NCI-H510A treated with DMSO at 0.1 percent for 48 hours (cell line): ENCODE measurements around the gene DEDD2.

Source experiments
- DNase-seq: peaks from one replicate; lab custom pipeline; 2025; lab: John Stamatoyannopoulos, UW

Gene DEDD2

GRCh38 chr19:42248270-42249148 lies 31.0 kb upstream of the DEDD2 start:
- no peak for DNase-seq

DNA sequence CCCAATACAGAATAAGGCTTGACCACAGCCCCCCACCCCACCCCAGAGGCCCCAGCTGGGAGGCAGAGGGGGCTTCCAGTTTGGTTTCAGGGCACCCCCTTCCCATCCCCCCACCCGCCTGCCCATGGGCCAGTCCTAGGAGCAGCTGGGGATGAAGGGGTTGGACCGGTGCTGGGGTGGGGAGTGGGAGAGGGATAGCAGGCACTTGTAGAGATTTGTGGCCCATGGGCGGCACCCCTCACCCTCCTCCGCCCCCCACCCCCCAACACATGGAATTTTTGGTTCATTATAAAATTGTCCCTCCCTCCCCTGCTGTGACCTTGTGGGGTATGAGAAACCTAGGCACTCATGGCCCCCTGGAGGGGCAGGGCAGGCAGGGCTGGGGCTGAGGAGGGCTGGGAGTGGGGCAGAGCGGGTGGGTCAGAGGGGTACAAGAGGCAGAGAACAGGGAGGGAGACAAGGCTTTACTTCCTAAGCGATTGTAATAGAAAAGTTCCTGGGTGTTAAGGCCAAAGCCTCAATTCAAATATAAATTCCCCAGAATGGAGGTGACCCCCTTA lies 30.2 kb upstream of the DEDD2 start:
- no peak for DNase-seq

DNA sequence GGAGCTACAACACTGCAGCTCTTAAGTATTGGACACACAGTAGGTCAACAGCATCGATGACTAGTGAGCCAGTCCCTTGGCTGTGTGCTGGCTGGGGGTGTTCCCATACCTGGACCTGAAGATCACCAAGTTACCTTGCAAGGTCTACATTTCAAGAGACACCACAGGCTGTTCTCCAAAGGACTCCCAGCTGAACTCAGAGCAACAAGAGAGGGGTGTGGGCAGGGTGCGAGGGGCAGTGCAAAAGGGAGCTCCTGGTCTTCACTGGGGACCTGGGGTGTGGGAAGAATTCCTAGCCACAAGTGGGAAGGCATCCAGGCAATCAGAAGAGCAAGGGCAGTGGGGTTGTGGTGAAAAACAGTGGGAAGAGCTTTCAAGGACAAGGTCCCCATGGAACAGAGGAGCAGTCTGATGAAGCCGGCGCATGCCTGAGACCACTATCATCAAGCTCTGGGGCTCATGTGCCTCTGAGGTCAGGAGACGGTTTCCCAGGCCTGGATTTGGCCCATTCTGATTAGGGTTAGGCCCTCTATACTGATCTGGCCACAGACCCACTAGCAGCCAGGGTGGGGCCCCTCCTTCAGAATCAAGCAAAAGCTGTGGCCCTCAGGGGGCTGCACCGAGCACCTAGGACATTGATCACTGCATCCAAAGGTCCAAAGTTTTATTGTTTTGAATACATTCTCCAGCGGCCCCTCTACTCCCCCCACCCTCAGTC lies 29.6 kb upstream of the DEDD2 start:
- DNase-seq, result no peak

- no peak for DNase-seq
These were observed 28.9 kb upstream of the DEDD2 start for GRCh38 chr19:42246143-42246921.

DNA sequence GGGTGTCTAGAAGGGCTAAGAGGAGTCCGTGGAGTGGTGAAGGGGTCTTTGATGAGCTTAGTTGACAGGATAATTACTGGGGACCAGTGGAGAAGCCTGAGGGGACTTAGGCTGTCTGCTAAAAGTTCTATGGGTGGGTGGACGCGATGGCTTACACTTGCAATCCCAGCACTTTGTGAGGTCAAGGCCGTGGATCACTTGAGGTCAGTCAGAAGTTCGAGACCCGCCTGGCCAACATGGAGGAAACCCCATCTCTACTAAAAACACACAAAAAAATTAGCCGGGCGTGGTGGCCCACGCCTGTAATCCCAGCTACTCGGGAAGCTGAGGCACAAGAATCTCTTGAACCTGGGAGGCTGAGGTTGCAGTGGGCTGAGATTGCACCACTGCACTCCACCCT lies 27.8 kb upstream of the DEDD2 start:
- DNase-seq, result no peak

DNA sequence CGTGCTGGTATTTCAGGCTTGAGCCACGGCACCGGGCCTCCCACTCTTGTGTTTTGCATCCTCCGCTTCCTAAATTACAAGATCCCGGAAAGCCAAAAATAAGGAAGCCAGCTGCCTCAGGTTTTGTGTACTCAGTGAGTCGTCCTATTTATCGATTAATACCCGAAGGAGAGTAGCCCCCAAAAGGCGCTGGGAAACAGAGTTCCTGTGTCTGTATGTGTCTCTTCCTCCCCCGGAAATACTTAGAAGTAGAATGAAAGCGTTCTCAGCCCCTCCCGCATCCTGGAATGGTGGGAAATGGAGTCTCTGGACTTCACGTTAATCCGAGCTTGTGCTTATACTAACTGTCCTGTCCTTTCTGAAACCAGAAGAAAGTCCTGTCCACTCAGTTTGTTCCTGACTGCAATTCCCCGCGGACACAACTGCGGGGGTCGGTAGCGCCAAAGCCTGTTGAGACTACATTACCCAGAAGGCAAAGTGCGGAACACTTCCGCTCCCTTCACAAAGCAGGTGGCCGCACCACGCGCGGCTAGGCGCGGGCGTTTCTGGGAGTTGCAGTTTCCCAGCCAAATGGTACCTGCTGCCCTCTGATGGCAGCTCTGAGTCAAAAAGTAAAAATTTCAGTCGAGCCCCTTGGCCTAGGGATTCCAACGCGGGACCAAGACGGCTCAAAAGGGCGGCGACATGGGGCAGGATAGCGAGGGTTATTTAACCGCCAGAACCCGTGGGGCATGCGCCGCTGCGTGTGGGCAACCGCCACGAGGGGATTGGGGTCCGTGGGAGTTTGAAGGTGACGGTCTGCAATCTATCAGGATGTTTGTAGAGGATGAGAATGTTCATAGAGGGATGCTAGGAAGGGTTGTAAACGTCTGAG lies 27.1 kb upstream of the DEDD2 start:
- DNase-seq, result peak; percentile 94

- DNase-seq, result peak; percentile 100
These were observed 25.3 kb upstream of the DEDD2 start, which contains the start of gene GSK3A for GRCh38 chr19:42242512-42243409. Gene GSK3A (minus strand): TSS chr19:42242602. CDS start chr19:42242465, 137 bp downstream.

DNA sequence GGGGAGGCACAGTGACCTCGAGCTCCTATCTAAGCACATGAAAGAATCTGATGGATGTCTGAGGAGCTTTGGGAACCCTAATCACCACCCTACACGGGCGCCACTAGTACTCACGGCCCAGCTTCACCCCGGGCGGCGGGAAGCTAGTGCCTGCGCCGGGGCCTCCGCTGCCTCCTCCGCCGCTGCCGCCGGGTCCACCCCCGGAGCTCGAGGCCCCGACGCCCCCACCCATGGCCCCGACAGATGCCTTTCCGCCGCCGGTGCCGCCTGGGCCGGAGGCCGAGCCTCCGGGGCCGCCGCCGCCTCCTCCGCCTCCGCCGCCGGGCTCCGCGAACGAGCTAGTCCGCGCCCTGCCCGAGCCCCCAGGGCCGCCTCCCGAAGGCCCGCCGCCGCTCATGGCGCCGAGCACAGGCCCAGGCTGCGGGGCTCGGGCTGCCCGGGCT lies 24.6 kb upstream of the DEDD2 start:
- DNase-seq, result no peak

GRCh38 chr19:42241279-42241678 lies 23.8 kb upstream of the DEDD2 start:
- DNase-seq, result no peak

- DNase-seq, result no peak
These were observed 22.2 kb upstream of the DEDD2 start for GRCh38 chr19:42239544-42240220.

- no peak for DNase-seq
These were observed 17.7 kb upstream of the DEDD2 start for GRCh38 chr19:42235181-42235580.

GRCh38 chr19:42234364-42234763 lies 16.9 kb upstream of the DEDD2 start:
- DNase-seq, result no peak

- DNase-seq, result no peak
These were observed 16.3 kb upstream of the DEDD2 start for GRCh38 chr19:42233678-42234292.

GRCh38 chr19:42233106-42233505 lies 15.6 kb upstream of the DEDD2 start:
- no peak for DNase-seq

DNA sequence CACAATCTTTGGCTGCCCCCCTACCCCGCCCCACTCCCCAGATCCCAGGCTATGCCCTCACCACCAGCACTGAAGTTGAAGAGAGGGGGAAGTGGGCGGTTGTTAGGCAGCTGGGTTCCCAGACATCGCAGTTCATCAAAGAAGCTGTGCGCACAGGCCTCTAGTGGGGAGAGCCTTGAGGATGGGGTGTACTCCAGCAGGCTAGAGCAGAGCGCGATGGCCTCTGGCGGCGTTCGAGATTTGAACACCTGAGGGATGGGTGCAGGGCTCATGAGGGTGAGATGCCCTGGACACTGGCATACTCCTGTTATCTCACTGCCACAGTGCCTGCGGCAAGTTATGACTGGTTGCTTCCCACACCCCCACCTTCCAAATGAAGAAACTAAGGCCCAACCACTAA lies 15.0 kb upstream of the DEDD2 start:
- DNase-seq, result no peak

DNA sequence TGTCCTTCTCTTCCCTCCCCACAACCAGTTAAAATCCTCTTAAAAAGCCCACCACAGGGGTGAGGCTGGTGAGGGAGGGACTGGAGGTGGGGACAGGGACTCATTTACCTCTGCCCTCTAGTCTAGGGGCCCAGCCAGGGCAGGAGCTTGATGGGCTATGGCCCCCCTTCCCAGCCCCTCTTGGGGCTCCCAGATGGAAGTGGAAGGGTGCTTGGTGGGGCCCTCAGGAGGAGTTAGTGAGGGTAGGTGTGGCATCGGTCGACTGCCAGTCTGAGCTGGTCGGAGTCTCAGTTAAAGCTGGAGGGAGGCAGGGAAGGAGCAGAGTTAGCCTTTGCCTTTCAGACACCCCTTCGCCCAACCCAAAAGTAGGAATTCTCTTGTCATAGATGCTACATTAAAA lies 13.1 kb upstream of the DEDD2 start:
- DNase-seq, result no peak

DNA sequence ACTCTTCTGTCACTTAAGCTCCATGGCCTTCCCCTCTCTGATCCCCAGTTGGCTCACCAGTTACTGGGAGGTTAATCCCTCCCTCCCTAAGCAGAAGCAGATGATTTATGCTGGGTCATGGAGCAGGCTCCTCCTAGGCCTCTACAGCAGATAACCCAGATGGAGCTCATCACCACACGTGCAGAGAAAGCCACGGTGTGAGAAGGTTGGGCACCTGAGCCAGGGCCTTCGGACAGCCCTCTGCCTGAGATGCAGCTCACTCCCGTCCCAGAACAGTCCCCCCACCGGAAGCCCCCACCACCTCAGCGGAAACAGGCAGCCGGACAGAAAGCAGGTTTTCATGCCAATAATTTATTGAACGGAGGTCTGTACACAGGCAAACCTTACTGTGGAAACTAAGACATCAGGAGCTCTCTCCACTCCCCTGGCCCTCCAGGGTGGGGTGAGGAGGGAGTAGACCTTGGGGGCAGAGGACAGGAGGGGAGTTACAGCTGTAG lies 12.4 kb upstream of the DEDD2 start:
- no peak for DNase-seq

DNA sequence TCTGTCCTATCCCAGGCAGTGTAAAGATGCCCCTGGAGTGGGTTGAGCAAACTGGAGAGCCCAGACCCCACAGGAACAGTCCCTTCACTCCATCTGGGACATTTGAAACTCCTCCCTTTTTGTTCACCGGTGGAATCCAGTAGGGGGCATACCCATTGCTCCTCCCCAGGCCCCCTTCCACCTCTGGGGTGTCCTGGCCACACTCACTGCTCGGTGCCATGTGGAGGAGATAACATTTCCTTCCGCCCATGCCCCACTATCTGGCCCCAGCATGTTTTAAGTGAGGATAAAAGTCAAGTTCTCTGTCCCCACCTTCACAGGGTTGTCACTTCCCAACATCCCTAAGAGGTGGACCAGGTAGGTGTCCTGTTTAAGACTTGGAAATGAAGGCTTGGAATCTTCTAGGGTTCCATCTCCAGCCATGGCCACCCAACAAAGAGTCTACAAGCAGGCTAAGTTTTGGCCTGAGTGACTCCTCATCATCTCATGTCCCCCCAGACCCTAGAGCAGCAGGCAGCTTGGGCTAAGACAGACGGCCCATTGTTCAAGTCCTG lies 11.9 kb upstream of the DEDD2 start:
- no peak for DNase-seq
